Measurements from ENCODE around the gene PSMC2. TPM values are rescaled to one million over a fixed set of nuclear protein-coding genes. Genes with fewer than 3 reads are reported as not detected.

Gene PSMC2
- total and polyA plus RNA-seq, 4 donors = 92.2 to 158 (median 97.1) TPM

DNA sequence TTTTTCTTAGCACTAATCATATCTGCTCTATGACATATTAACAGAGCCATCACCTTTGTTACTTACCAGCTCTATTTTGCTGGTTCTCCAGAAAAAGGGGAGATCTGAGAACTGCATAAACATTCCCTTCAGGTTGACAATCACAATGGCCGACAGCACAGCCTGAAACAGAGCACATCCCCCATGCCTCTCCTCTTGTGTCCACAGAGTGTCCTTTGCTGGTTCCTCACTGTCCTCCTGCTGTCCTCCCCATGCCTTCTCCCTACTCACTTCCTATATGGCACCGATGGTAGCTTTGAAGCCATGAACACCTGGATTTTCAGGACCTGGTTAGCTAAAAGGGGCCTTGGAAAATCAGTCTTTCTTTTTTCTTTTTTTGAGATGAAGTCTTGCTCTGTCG lies 41.8 kb downstream of the PSMC2 start:
- Histone ChIP-seq H3K27ac (ENCODE audit: low read depth in 1 of 2, low read length in 2 of 2) (peak overlapping the region; percentile 80 to 86), H3K9me3 (ENCODE audit: control insufficient read depth in 4 of 4, low read length in 3 of 4) (no peaks in the 10 kb centered on the region), H3K27me3 (ENCODE audit: control insufficient read depth in 4 of 4, insufficient read depth in 4 of 4, low read length in 3 of 4) (no peaks in the 10 kb centered on the region), H3K4me1 (ENCODE audit: control insufficient read depth in 4 of 4, insufficient read depth in 4 of 4, low read length in 3 of 4) (peaks cover 0 to 12% (median 4%) of the 10 kb centered on the region in 4 donors), H3K9ac (ENCODE audit: low read depth in 1 of 2, low read length in 2 of 2) (no peak overlapping the region), H3K36me3 (ENCODE audit: control insufficient read depth in 4 of 4, insufficient read depth in 3 of 4, low read depth in 1 of 4, low read length in 3 of 4) (no peaks in the 10 kb centered on the region), H3K4me3 (ENCODE audit: low read depth in 1 of 3, low read length in 3 of 3) (no peak overlapping the region)
- TF ChIP-seq FOXA1 (IDR thresholded peaks at IDR 0.05) (no peak), EGR1 (IDR thresholded peaks at IDR 0.05; ENCODE audit: low read depth in 2 of 2) (no peak)
- DNase-seq (ENCODE audit: low spot score) = no peak
- WGBS = 92% methylated on average over 3 of the region's 3 CpGs

DNA sequence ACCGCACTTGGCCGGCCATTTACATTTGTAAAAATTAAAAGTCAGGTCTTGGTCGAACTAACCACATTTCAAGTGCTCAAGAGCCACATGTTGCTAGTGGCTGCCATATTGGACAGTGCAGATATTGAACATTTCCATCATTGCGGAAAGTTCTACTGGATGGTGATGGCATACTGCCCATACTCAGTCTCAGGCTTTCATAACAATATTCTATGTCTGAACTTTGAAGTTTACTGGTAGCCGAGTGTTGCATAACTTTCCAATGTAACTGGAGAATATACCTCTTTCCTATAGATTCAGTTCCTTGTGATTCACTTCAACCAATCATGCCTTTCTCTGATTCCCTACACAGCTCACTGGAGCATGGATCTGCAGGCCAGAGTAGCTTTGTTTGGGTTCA lies 43.7 kb downstream of the PSMC2 start:
- WGBS = 91% methylated on average over 5 of the region's 5 CpGs
- no peak overlapping the region for H3K9ac ChIP-seq (ENCODE audit: low read depth in 1 of 2, low read length in 2 of 2)
- DNase-seq (ENCODE audit: low spot score) = no peak
- TF ChIP-seq SP1 (IDR thresholded peaks at IDR 0.05) (no peak), NR2F2 (IDR thresholded peaks at IDR 0.05) (no peak)
- TF ChIP-seq, protein P1, sequence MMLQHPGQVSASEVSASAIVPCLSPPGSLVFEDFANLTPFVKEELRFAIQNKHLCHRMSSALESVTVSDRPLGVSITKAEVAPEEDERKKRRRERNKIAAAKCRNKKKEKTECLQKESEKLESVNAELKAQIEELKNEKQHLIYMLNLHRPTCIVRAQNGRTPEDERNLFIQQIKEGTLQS (IDR thresholded peaks at IDR 0.05) = no peak
- no peaks in the 10 kb centered on the region for H3K27me3 ChIP-seq (ENCODE audit: control insufficient read depth in 4 of 4, insufficient read depth in 4 of 4, low read length in 3 of 4)
- H3K9me3 ChIP-seq (ENCODE audit: control insufficient read depth in 4 of 4, low read length in 3 of 4) = no peaks in the 10 kb centered on the region
- peaks cover 0 to 12% (median 4%) of the 10 kb centered on the region in 4 donors for H3K4me1 ChIP-seq (ENCODE audit: control insufficient read depth in 4 of 4, insufficient read depth in 4 of 4, low read length in 3 of 4)
- H3K4me3 ChIP-seq (ENCODE audit: low read depth in 1 of 3, low read length in 3 of 3) = no peak overlapping the region
- H3K27ac ChIP-seq (ENCODE audit: low read depth in 1 of 2, low read length in 2 of 2) = no peak overlapping the region
- no peaks in the 10 kb centered on the region for H3K36me3 ChIP-seq (ENCODE audit: control insufficient read depth in 4 of 4, insufficient read depth in 3 of 4, low read depth in 1 of 4, low read length in 3 of 4)

DNA sequence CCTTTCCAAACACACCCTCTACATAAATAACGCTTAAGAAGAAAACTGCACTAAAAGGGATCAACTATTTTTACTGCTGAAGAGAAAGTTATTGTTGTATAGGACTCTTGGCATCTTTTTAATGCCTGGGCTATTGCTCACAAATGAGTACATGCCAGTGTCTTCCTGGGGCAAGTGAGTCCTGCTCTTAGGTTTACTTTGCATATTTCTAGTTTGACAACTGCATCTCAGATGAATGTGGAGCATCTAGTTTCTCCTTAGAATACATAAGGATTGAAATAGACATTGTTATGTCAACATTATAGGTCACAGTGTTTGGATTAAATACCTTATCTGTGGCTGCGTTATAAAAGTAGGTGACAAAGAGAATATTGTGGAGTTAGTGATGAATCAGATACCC lies 44.5 kb downstream of the PSMC2 start:
- Histone ChIP-seq H3K27ac (ENCODE audit: low read depth in 1 of 2, low read length in 2 of 2) (no peak overlapping the region), H3K36me3 (ENCODE audit: control insufficient read depth in 4 of 4, insufficient read depth in 3 of 4, low read depth in 1 of 4, low read length in 3 of 4) (no peaks in the 10 kb centered on the region), H3K4me1 (ENCODE audit: control insufficient read depth in 4 of 4, insufficient read depth in 4 of 4, low read length in 3 of 4) (peaks cover 0 to 12% (median 4%) of the 10 kb centered on the region in 4 donors), H3K9me3 (ENCODE audit: control insufficient read depth in 4 of 4, low read length in 3 of 4) (no peaks in the 10 kb centered on the region), H3K4me3 (ENCODE audit: low read depth in 1 of 3, low read length in 3 of 3) (no peak overlapping the region), H3K9ac (ENCODE audit: low read depth in 1 of 2, low read length in 2 of 2) (no peak overlapping the region), H3K27me3 (ENCODE audit: control insufficient read depth in 4 of 4, insufficient read depth in 4 of 4, low read length in 3 of 4) (no peaks in the 10 kb centered on the region)
- no peak for DNase-seq (ENCODE audit: low spot score)
- 88% methylated on average over 2 of the region's 2 CpGs for WGBS
- TF ChIP-seq YY1 (IDR thresholded peaks at IDR 0.05) (no peak), HNF4A (conservative IDR thresholded peaks at IDR 0.05) (no peak), FOXA2 (IDR thresholded peaks at IDR 0.05) (no peak), EGR1 (IDR thresholded peaks at IDR 0.05; ENCODE audit: low read depth in 2 of 2) (no peak), SP1 (IDR thresholded peaks at IDR 0.05) (no peak), FOXA1 (IDR thresholded peaks at IDR 0.05) (no peak), JUND (IDR thresholded peaks at IDR 0.05) (no peak)
- TF ChIP-seq, protein P2, sequence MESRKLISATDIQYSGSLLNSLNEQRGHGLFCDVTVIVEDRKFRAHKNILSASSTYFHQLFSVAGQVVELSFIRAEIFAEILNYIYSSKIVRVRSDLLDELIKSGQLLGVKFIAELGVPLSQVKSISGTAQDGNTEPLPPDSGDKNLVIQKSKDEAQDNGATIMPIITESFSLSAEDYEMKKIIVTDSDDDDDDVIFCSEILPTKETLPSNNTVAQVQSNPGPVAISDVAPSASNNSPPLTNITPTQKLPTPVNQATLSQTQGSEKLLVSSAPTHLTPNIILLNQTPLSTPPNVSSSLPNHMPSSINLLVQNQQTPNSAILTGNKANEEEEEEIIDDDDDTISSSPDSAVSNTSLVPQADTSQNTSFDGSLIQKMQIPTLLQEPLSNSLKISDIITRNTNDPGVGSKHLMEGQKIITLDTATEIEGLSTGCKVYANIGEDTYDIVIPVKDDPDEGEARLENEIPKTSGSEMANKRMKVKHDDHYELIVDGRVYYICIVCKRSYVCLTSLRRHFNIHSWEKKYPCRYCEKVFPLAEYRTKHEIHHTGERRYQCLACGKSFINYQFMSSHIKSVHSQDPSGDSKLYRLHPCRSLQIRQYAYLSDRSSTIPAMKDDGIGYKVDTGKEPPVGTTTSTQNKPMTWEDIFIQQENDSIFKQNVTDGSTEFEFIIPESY (IDR thresholded peaks at IDR 0.05) = no peak

DNA sequence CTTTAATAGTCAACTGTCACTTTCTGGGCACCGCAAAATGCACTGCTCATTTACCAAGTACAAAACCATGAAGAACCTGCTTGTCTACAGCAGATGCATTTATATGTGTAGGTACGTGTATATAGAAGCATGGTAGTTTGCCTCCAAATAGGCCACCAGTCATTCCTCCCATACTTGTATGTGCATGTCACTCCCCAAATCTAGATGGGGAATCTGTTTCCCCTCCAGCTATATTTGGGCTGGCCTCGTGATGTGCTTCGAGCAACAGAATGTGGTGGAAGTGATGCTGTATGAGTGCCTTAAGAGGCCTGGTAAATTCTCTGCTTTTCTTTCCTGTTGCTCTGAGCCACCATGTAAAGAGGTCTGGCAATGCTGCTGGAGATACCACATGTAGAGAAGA lies 47.1 kb downstream of the PSMC2 start:
- DNase-seq (ENCODE audit: low spot score) = no peak
- Histone ChIP-seq H3K4me1 (ENCODE audit: control insufficient read depth in 4 of 4, insufficient read depth in 4 of 4, low read length in 3 of 4) (peaks cover 0 to under 1% (median 0%) of the 10 kb centered on the region in 4 donors), H3K9ac (ENCODE audit: low read depth in 1 of 2, low read length in 2 of 2) (no peak overlapping the region), H3K9me3 (ENCODE audit: control insufficient read depth in 4 of 4, low read length in 3 of 4) (no peaks in the 10 kb centered on the region), H3K4me3 (ENCODE audit: low read depth in 1 of 3, low read length in 3 of 3) (no peak overlapping the region), H3K36me3 (ENCODE audit: control insufficient read depth in 4 of 4, insufficient read depth in 3 of 4, low read depth in 1 of 4, low read length in 3 of 4) (no peaks in the 10 kb centered on the region), H3K27ac (ENCODE audit: low read depth in 1 of 2, low read length in 2 of 2) (no peak overlapping the region), H3K27me3 (ENCODE audit: control insufficient read depth in 4 of 4, insufficient read depth in 4 of 4, low read length in 3 of 4) (no peaks in the 10 kb centered on the region)
- TF ChIP-seq FOXA1 (IDR thresholded peaks at IDR 0.05) (no peak), FOXA2 (IDR thresholded peaks at IDR 0.05) (no peak), GABPA (IDR thresholded peaks at IDR 0.05 in 1 of 2, conservative IDR thresholded peaks at IDR 0.05 in 1 of 2) (no peak), TAF1 (conservative IDR thresholded peaks at IDR 0.05) (no peak), RAD21 (IDR thresholded peaks at IDR 0.05) (no peak), HNF4A (conservative IDR thresholded peaks at IDR 0.05) (no peak), YY1 (IDR thresholded peaks at IDR 0.05) (no peak), EGR1 (IDR thresholded peaks at IDR 0.05; ENCODE audit: low read depth in 2 of 2) (no peak), RXRA (IDR thresholded peaks at IDR 0.05) (no peak), NR2F2 (IDR thresholded peaks at IDR 0.05) (no peak), JUND (IDR thresholded peaks at IDR 0.05) (no peak)
- TF ChIP-seq, protein P3, sequence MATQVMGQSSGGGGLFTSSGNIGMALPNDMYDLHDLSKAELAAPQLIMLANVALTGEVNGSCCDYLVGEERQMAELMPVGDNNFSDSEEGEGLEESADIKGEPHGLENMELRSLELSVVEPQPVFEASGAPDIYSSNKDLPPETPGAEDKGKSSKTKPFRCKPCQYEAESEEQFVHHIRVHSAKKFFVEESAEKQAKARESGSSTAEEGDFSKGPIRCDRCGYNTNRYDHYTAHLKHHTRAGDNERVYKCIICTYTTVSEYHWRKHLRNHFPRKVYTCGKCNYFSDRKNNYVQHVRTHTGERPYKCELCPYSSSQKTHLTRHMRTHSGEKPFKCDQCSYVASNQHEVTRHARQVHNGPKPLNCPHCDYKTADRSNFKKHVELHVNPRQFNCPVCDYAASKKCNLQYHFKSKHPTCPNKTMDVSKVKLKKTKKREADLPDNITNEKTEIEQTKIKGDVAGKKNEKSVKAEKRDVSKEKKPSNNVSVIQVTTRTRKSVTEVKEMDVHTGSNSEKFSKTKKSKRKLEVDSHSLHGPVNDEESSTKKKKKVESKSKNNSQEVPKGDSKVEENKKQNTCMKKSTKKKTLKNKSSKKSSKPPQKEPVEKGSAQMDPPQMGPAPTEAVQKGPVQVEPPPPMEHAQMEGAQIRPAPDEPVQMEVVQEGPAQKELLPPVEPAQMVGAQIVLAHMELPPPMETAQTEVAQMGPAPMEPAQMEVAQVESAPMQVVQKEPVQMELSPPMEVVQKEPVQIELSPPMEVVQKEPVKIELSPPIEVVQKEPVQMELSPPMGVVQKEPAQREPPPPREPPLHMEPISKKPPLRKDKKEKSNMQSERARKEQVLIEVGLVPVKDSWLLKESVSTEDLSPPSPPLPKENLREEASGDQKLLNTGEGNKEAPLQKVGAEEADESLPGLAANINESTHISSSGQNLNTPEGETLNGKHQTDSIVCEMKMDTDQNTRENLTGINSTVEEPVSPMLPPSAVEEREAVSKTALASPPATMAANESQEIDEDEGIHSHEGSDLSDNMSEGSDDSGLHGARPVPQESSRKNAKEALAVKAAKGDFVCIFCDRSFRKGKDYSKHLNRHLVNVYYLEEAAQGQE (IDR thresholded peaks at IDR 0.05) = no peak
- TF ChIP-seq, protein P4, sequence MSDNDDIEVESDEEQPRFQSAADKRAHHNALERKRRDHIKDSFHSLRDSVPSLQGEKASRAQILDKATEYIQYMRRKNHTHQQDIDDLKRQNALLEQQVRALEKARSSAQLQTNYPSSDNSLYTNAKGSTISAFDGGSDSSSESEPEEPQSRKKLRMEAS (IDR thresholded peaks at IDR 0.05) = no peak
- TF ChIP-seq, protein P2 (IDR thresholded peaks at IDR 0.05) = no peak
- WGBS = 96% methylated on average over 4 of the region's 4 CpGs
